NB4 (cell line): ENCODE results near the gene GAL3ST2.
A peak's percentile ranks its signal among the peaks of the same experiment; 100 is the strongest.

ENCODE experiments used
- DNase-seq: peaks from one replicate; pipeline ENCODE4 v3.0.0; 2010; ENCODE audit warnings: low read depth
- H3K4me3 ChIP-seq: one replicate; pipeline ENCODE4 v1.5.1; 2011; ENCODE audit warnings: mild to moderate bottlenecking, low read depth, low read length, moderate library complexity
- CTCF ChIP-seq: IDR thresholded peaks from one replicate; pipeline ENCODE4 v1.5.1; 2012; ENCODE audit warnings: low read depth, low read length
- MYC ChIP-seq: IDR thresholded peaks from 2 replicates; pipeline ENCODE4 v1.6.1; 2011; ENCODE audit warnings: low read depth, low read length
- POLR2A ChIP-seq: IDR thresholded peaks from 2 replicates; pipeline ENCODE4 v1.6.1; 2011; ENCODE audit warnings: mild to moderate bottlenecking; ENCODE audit not compliant: insufficient read length; ENCODE audit errors: extremely low read depth
- TF ChIP-seq, protein P1 (sequence below): IDR thresholded peaks from 2 replicates; pipeline ENCODE4 v1.6.1; 2011; ENCODE audit warnings: low read depth, low read length

GAL3ST2 gene

GRCh38 chr2:241762933-241763369 lies 13.7 kb upstream of the GAL3ST2 start:
- peak; percentile 88 for DNase-seq
- H3K4me3 ChIP-seq, result no peak overlapping the region
- peak; percentile 50 for TF ChIP-seq MYC
- no peak for TF ChIP-seq CTCF
- TF ChIP-seq, protein P1, sequence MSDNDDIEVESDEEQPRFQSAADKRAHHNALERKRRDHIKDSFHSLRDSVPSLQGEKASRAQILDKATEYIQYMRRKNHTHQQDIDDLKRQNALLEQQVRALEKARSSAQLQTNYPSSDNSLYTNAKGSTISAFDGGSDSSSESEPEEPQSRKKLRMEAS, result peak; percentile 58; the same call in 1 of the 2 replicates
- TF ChIP-seq POLR2A, result no peak

DNA sequence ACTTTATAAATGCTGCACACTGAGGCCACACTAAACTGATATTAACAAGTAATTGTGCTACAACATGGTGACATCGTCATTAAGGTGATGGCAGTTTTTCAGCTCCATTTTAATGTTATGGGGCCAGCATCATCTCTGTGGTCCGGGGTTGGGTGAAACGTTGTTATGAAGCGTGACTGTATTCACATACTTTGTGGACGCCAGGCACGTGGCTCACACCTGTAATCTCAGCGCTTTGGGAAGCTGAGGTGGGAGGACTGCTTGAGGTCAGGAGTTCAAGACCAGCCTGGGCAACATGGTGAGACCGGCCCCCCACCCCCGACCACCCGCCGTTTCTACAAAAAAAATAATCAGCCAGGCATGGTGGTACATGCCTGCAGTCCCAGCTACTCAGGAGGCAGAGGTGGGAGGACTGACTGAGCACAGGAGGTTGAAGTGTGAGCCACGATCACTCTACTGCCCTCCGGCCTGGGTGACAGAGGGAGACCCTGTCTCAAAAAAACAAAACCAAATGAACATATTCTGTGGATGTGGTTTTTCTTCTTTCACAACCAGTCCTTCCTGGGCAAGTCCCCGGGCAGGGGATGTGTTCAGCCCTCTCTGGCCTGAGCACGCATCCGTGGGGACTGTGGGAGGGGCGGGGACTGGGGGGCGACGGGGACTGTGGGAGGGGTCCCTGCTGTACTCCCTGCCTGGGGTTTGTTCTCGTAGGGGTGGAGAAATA lies 12.9 kb upstream of the GAL3ST2 start:
- peak; percentile 67 for DNase-seq
- no peak overlapping the region for H3K4me3 ChIP-seq
- TF ChIP-seq CTCF, result no peak
- no peak for TF ChIP-seq POLR2A
- TF ChIP-seq, protein P1, result no peak
- TF ChIP-seq MYC, result no peak

DNA sequence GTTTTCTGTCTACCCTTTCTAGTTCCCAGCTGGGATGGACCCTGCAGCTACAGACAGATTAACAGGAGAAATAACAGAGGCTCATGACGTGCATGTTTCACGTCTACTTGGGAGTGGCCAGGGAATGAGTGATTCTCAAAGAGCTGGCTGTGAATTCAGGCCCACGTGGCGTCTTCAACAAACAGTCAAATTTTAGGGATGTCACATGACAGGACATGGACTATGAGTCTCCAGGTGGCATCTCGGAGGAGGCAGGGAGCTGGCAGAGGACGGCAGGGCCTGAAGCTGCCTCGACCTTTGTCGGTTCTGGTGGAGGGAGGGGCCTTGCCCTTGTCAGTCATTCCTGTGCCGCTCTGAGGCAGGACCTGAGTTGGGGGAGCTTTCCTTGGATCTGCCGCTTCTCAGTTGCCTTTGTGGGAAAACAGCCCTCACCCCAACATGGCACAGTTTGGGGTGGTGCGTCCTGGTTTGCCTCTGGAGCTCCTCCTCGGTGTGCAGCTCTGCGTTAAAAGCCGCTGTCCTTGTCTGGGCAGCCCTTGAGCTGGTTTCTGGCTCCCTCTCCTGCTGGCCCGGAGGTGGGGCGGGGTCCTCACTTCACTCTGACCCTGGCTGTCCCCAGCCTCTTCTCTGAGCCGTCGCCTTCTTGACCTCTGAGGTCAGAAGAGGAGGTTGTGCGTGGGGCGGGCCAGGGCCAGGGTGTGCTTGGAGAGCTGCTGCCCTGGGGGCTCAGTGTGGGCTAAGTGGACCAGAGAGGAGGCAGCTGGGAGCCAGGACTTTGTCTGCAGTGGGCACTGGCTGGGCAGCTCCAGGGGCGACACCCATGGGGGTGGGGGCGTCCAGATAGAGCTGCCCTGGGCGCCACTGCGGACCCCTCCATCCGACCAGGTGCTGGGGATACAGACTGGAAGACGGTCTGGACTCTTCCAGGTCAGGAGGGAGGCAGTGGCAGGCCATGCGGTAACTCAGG lies 12.1 kb upstream of the GAL3ST2 start:
- H3K4me3 ChIP-seq, result no peak overlapping the region
- no peak for TF ChIP-seq MYC
- TF ChIP-seq POLR2A, result no peak
- TF ChIP-seq, protein P1, result peak; percentile 72

DNA sequence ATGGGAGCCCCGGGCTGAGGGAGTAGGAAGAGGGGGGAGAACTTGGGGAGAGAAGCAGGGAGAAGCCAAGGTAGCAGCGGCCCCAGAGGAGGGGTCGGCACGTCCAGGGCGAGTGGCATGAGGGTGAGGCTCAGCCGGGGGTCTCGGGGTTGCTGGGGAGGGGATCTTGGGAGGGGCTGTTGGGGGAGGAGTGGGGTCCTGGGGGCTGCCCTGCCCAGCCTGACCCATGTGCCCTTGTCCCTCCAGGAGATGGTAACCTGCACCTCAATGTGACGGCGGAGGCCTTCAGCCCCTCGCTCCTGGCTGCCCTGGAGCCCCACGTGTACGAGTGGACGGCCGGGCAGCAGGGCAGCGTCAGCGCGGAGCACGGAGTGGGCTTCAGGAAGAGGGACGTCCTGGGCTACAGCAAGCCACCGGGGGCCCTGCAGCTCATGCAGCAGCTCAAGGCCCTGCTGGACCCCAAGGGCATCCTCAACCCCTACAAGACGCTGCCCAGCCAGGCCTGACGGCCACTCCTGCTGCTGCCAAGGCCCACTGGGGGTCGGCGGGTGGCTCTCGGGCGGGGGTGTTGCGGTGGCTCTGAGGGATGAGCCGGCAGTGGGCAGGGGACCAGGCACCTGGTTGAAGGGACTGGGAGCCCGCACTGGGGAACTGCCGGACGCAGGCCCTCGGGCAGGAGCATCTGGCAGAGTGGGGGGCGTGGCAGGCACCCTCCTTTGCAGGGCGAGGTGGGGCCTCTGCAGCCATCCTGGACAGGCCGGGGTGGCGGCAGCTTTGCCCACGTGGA lies 9.0 kb upstream of the GAL3ST2 start:
- H3K4me3 ChIP-seq, result no peak overlapping the region
- DNase-seq, result no peak
- TF ChIP-seq MYC (no peak), POLR2A (no peak), CTCF (no peak)
- TF ChIP-seq, protein P1, result no peak

More for the DNA sequence above, 12.1 kb upstream of the GAL3ST2 start:
- no peak for DNase-seq

GRCh38 chr2:241768251-241768711 lies 8.3 kb upstream of the GAL3ST2 start:
- DNase-seq, result peak; percentile 8
- TF ChIP-seq MYC, result no peak
- H3K4me3 ChIP-seq, result no peak overlapping the region

GRCh38 chr2:241768850-241769249 lies 7.8 kb upstream of the GAL3ST2 start:
- H3K4me3 ChIP-seq, result no peak overlapping the region
- TF ChIP-seq, protein P1, result no peak
- TF ChIP-seq CTCF (no peak), POLR2A (no peak), MYC (no peak)
- DNase-seq, result no peak
